HG03378 (cell line): Measurements from ENCODE around the gene GIMAP5.

ENCODE experiments used
- ATAC-seq: cut with Tn5 transposase; IDR thresholded peaks from one replicate; pipeline ENCODE4 v1.9.1; 2021; ENCODE audit warnings: mild to moderate bottlenecking, moderate library complexity; ENCODE audit not compliant: unreplicated experiment

The GIMAP5 gene

DNA sequence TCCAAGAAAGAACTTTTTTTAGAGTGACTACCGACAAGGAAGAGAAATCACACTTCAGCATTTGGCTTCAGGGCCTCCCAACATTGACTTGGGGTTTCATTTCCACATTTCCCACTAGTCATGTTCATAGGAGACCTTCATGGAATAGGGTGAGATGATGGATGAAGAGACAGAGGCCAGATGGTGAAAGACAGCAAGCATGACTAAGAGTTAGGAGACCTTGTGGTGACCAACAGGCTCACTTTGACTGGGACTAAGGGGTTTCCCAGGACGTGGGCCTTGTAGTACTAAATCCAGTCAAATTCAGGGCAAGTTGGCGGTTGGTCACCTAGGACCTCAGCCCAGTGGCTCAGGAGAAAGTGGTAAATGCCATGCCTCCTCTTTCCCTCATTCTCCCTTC, 3.0 kb upstream of the GIMAP5 start:
- no peak for ATAC-seq

GRCh38 chr7:150735596-150736358, 1.4 kb upstream of the GIMAP5 start:
- ATAC-seq: no peak

DNA sequence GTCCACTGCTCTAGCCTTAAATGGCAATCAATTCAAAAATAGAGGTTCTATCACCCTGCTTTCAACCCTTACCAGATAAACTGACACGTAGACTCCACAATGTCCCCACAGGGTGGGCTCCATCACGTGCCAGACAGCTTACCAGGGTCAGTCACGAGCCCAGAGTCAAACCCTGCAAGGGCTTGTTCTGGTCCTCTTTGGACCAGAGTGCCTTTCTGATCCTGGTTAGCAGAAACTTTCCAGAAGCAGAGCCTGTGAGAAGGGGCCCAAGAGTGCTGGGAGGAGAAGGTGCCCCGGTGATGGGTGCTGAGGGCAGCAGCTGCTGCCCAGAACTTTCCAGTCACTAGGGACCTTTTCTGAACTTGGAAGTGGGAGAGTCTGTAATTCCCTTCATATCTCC, 354 bp upstream of the GIMAP5 start:
- ATAC-seq: no peak

GRCh38 chr7:150738092-150738491, 874 bp downstream of the GIMAP5 start:
- no peak for ATAC-seq

DNA sequence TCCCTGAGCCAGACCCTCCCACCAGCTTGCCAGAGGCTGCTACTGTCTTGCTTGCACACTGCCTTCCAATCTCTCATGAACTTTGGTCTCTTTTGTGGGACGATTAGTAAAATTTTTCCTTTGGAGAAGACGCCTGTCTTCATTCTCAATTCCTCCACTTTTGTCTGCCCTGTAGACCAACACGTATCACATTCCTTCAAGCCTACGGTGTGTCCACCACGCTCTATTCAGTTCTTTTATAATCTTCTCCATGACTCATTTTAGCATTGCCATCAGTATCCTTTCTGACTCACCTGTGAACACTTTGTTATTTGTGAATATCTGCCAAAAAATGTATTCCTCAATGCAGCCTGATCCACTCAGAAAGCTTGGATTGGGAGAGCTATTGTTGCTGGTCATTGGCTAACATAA, 1.4 kb downstream of the GIMAP5 start:
- ATAC-seq: no peak

DNA sequence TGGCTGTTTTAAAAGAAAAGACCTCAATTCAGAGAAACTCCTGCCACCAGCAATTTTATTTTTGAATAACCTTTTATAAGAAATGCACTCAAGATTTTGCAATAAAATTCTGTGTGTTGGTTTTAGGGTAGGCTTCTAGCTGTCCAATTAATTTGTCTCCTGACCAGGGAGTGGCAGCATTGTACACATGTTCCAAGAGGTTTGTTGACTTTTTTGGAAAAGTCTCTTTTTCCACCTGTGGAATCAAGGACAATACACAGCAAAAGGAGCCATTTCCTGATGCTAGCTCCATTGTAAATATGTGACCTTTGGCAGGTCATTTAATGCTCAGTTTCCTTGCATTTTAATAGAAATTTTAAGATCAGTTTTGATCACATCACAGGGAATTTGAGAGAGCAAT, 1.8 kb downstream of the GIMAP5 start:
- no peak for ATAC-seq

- no peak for ATAC-seq
These were observed 2.8 kb downstream of the GIMAP5 start for GRCh38 chr7:150740053-150740452.

GRCh38 chr7:150742286-150742968, 5.2 kb downstream of the GIMAP5 start:
- ATAC-seq: no peak

DNA sequence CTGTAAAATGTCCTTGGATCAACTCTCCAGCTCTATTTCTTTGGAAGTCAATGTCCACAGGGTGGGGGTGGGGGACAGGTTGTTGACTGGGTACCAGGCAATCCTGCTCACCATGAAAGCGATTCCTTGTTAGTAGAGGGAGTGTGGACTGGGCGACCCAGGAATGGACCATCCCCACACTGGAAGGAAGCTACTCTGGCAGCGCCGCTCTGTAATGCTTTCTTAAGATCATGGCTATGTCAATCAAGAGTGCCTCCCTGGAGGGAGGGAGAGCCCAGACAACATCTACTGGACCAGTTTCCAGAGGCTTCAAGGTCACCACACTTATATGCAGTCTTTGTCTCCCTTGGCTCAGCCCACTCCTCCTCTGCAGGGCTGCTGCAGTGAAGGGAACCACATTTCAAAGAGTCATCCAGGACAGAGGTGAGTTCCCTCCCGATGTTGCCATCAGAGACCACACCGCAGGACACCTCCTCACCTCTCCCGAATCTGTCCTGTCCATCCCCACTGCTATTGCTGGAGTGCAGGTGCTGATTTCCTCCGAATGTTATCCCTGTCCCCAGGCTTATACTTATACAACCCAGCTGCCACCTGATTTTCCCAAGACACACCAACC, 6.9 kb downstream of the GIMAP5 start:
- ATAC-seq: no peak

GRCh38 chr7:150745086-150745485, 7.9 kb downstream of the GIMAP5 start:
- ATAC-seq: no peak

GRCh38 chr7:150745876-150746275, 8.7 kb downstream of the GIMAP5 start:
- ATAC-seq: no peak

- ATAC-seq: no peak
These were observed 9.7 kb downstream of the GIMAP5 start for GRCh38 chr7:150746921-150747320.

DNA sequence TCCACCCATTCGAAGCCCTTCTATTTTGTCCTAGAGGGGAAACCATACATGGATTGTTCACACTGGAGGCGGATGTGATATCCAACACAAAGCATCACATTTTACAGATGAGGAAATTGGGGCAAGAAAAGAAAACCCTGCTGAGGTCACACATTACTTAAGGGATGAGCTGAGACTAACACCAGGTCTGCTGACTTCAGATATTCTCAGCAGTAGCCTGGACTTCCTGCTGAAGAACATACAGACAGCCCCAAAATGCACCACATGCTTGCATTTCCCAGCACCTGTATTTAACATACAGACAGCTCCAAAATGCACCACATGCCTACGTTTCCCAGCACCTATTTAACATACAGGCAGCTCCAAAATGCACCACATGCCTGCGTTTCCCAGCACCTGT, 11.2 kb downstream of the GIMAP5 start:
- ATAC-seq: no peak

- no peak for ATAC-seq
These were observed 14.5 kb downstream of the GIMAP5 start for GRCh38 chr7:150751702-150752101.

DNA sequence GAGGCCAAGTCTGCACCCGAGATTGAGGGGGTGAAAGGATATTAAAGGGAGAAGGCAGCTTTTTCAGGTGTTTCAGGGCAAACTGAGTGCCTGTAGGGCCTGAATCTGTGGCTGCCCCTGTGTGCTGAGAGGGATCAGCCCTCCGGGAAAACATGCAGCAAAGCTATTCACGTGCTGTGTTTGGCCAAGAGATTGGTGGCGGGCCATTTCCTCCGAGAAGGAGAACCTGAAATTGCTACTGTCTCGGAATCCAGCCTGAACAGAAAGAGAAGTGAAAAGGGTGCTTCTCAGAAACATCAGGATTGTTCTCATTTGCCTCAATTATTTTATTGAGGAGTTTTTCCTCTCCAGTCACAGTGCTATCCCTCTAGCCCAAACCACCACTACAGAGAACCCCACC, 16.0 kb downstream of the GIMAP5 start:
- ATAC-seq: no peak

DNA sequence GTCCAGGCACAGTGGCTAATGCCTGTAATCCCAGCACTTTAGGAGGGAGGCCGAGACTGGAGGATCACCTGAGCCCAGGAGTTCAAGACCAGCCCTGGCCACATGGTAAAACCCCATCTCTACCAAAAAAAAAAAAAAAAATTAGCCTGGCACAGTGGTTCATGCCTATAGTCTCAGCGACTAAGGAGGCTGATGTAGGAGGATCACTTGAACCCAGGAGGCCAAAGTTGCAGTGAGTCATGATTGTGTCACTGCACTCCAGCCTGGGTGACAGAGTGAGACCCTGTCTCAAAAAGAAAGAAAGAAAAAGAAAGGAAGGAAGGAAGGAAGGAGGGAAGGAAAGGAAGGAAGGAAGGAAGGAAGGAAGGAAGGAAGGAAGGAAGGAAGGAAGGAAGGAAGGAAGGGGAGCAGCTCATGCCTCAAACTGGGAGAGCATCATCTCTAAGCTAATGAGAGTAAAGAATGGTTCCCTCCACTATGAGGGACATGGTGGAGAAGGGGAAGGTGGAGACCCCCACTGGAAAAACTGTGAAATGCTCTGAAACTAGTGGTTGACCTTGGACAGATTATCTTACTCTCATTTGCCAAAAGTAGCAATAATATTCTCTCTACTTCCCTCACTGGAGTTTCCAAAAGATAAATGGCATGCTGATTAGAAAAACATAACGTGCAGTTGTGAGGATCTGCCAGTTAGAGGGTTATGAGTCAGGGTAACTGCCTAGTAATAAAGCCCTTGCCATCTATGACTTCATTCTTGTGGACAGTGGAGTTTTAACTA, 16.8 kb downstream of the GIMAP5 start:
- no peak for ATAC-seq

DNA sequence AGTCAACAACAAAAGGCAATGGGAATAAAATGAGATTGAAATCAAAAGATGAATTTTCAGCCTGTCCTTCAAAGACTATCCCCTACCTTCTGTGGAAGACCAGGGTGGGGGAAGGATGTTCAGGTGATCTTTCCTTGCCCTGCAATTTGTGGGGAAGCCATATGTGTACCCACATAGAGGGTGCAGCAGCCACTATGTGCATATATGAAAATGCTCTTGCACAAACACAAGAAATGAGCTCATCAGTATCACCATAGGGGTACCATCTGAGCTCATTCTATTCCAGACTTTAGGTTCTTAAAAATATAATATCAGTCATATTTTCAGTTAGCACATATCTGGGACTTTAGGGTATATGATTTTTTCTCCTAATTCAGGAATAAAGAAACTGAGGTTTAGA, 17.7 kb downstream of the GIMAP5 start:
- ATAC-seq: no peak

- ATAC-seq: no peak
These were observed 18.4 kb downstream of the GIMAP5 start for GRCh38 chr7:150755473-150756099.

DNA sequence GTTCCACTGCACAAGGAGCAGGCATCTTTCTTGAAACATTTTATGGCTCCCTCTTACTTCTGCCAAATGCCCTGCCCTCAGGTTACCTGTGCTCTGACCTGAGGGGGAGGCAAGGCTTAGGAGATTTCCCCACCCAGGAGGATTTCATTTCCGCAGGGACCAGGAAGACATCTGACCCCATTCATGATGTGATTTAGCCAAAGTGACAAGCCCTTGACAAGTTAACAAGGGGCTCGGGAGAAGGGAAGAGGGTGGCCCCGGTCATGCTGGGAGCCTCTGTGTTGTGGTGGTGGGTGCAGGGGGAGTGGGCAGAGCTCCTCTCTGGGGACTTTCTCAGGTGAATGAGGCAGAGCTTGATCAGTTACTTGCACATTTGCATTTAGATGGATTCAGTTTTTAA, 18.9 kb downstream of the GIMAP5 start:
- no peak for ATAC-seq

GRCh38 chr7:150756858-150757257, 19.6 kb downstream of the GIMAP5 start:
- ATAC-seq: no peak

GRCh38 chr7:150759479-150759878, 22.3 kb downstream of the GIMAP5 start:
- no peak for ATAC-seq
